Measurements from ENCODE around the gene OGG1. TPM values are rescaled to one million over a fixed set of nuclear protein-coding genes. Genes with fewer than 3 reads are reported as not detected.
"Not testable (repeated sequence)": the region's sequence is repeated elsewhere in the genome, so short reads cannot be mapped to it uniquely, and the experiment has no call there.

OGG1 gene
- total RNA-seq, 1 donor from 2014 or later = 34.8 TPM

- H3K27ac Mint-ChIP-seq (ENCODE audit: unreplicated experiment) = peak overlapping the region; percentile 52
- no peaks in the 10 kb centered on the region for H3K36me3 Mint-ChIP-seq (ENCODE audit: unreplicated experiment)
- peaks cover 29% of the 10 kb centered on the region for H3K4me1 Mint-ChIP-seq (ENCODE audit: unreplicated experiment)
- H3K9me3 Mint-ChIP-seq (ENCODE audit: unreplicated experiment) = no peaks in the 10 kb centered on the region
- no peak for DNase-seq (ENCODE audit: extremely low spot score, unreplicated experiment)
- peak overlapping the region; percentile 73 for H3K4me3 Mint-ChIP-seq (ENCODE audit: unreplicated experiment)
- no peaks in the 10 kb centered on the region for H3K27me3 Mint-ChIP-seq (ENCODE audit: unreplicated experiment)
- TF ChIP-seq, protein P1, sequence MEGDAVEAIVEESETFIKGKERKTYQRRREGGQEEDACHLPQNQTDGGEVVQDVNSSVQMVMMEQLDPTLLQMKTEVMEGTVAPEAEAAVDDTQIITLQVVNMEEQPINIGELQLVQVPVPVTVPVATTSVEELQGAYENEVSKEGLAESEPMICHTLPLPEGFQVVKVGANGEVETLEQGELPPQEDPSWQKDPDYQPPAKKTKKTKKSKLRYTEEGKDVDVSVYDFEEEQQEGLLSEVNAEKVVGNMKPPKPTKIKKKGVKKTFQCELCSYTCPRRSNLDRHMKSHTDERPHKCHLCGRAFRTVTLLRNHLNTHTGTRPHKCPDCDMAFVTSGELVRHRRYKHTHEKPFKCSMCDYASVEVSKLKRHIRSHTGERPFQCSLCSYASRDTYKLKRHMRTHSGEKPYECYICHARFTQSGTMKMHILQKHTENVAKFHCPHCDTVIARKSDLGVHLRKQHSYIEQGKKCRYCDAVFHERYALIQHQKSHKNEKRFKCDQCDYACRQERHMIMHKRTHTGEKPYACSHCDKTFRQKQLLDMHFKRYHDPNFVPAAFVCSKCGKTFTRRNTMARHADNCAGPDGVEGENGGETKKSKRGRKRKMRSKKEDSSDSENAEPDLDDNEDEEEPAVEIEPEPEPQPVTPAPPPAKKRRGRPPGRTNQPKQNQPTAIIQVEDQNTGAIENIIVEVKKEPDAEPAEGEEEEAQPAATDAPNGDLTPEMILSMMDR (IDR thresholded peaks at IDR 0.05) = no peak
Observed at GRCh38 chr3:9769012-9769411, 19.3 kb downstream of the OGG1 start.

DNA sequence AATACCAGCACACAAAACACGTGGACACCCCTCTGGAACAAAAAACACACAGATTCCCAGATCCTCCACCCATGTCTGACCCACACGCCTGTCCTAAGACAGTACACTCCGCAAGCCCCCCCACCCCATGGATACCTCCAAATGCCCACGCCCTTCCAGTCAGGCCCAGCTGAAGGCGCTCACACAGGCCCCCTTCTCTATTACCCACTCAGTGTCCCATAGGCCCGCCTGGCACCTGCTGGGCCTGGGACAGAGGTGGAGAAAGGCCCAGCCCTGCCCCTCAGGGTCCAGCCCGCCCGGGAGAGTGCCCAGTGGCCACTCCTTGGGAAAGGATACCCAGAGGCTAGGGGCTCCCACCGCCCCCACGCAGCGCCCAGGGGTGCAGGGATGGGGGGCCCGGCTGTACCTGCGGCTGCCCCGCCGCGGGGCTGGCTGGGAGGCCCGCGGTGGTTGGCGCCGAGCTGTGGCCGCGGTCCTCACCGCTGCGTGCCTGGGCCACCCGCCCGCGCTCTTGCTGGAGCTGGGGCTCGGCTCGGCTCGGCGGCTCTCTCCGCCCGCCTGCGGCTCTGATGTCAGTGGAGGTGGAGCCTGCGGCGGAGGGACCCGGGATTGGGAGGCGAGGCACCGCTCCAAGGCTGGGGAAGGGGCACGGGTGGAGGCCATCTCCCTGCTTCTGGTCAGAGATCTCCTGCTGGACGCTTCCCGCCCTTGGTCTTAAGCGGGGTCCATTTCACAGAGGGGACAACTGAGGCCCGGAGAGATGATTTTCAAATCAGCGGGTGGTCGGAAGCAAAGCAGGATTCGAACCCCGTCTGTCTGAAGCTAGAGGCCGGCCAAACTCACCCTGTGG is 19.9 kb downstream of the OGG1 start, which contains the start of gene CAMK1:
Gene CAMK1, minus strand, starts transcription at position 522 of the 850 bp plus-strand sequence. CDS start 2,198 bp downstream, outside the sequence.
- TF ChIP-seq, protein P1 (IDR thresholded peaks at IDR 0.05) = no peak
- H3K27ac Mint-ChIP-seq (ENCODE audit: unreplicated experiment) = peak within 1 kb of the TSS; percentile 74
- no peaks in the 10 kb centered on the region for H3K27me3 Mint-ChIP-seq (ENCODE audit: unreplicated experiment)
- peak; percentile 92 for DNase-seq (ENCODE audit: extremely low spot score, unreplicated experiment)
- H3K4me3 Mint-ChIP-seq (ENCODE audit: unreplicated experiment) = peak within 1 kb of the TSS; percentile 73
- H3K4me1 Mint-ChIP-seq (ENCODE audit: unreplicated experiment) = peaks cover 29% of the 10 kb centered on the region
- H3K9me3 Mint-ChIP-seq (ENCODE audit: unreplicated experiment) = no peaks in the 10 kb centered on the region
- no peaks in the 10 kb centered on the region for H3K36me3 Mint-ChIP-seq (ENCODE audit: unreplicated experiment)

DNA sequence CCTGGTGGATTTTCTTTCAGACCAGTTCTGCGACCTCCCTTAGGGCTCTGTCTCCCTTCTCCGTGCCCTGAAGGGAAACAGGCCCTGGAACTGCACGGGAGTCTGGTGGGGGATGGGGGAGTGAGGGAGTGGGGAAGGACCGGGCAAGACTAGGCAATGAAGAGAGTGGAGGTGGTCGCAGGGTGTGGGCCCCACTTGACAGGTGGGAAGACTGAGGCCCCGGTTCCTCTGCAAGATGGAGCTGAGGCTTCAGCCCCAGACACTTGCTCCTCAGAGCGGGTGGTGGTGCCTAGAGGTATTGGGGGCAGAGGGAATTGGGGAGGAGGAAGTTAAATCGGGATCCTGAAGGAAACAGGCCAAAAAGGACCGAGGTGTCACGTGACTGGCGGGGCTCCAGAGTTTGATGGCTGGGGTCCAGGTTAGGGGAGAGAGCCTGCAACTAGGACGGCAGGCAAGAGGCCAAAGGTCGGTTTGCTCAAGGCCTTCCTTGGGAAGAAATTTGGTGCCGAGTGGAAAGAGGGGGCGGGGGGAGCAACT is 20.6 kb downstream of the OGG1 start:
- peak overlapping the region; percentile 29 for H3K4me3 Mint-ChIP-seq (ENCODE audit: unreplicated experiment)
- H3K36me3 Mint-ChIP-seq (ENCODE audit: unreplicated experiment) = no peaks in the 10 kb centered on the region
- H3K27ac Mint-ChIP-seq (ENCODE audit: unreplicated experiment) = no peak overlapping the region
- H3K27me3 Mint-ChIP-seq (ENCODE audit: unreplicated experiment) = no peaks in the 10 kb centered on the region
- no peak for DNase-seq (ENCODE audit: extremely low spot score, unreplicated experiment)
- H3K9me3 Mint-ChIP-seq (ENCODE audit: unreplicated experiment) = no peaks in the 10 kb centered on the region
- H3K4me1 Mint-ChIP-seq (ENCODE audit: unreplicated experiment) = peaks cover 29% of the 10 kb centered on the region
- TF ChIP-seq, protein P1 (IDR thresholded peaks at IDR 0.05) = no peak

- not testable (repeated sequence) for DNase-seq (ENCODE audit: extremely low spot score, unreplicated experiment); H3K36me3 Mint-ChIP-seq (ENCODE audit: unreplicated experiment); H3K9me3 Mint-ChIP-seq (ENCODE audit: unreplicated experiment); H3K27ac Mint-ChIP-seq (ENCODE audit: unreplicated experiment); H3K27me3 Mint-ChIP-seq (ENCODE audit: unreplicated experiment)
- H3K4me1 Mint-ChIP-seq (ENCODE audit: unreplicated experiment) = peaks cover 29% of the 10 kb centered on the region
- H3K4me3 Mint-ChIP-seq (ENCODE audit: unreplicated experiment) = peak overlapping the region; percentile 52
Observed at GRCh38 chr3:9771007-9771406, 21.3 kb downstream of the OGG1 start.

- Mint-ChIP-seq H3K9me3 (ENCODE audit: unreplicated experiment) (no peaks in the 10 kb centered on the region), H3K27me3 (ENCODE audit: unreplicated experiment) (no peaks in the 10 kb centered on the region), H3K36me3 (ENCODE audit: unreplicated experiment) (peaks cover 10% of the 10 kb centered on the region), H3K4me3 (ENCODE audit: unreplicated experiment) (no peak overlapping the region), H3K4me1 (ENCODE audit: unreplicated experiment) (no peaks in the 10 kb centered on the region), H3K27ac (ENCODE audit: unreplicated experiment) (no peak overlapping the region)
- no peak for DNase-seq (ENCODE audit: extremely low spot score, unreplicated experiment)
- TF ChIP-seq, protein P1 (IDR thresholded peaks at IDR 0.05) = no peak
Observed at GRCh38 chr3:9776896-9777693, 27.3 kb downstream of the OGG1 start.

Data from osteocyte (in vitro differentiated cells).